ENCODE results near the gene CBLB.

- TF ChIP-seq KLF1 (tag by site-specific recombination; IDR thresholded peaks at IDR 0.05) (no peak), ZNF274 (IDR thresholded peaks at IDR 0.05; ENCODE audit: low read length) (no peak), ZNF274 (tag by site-specific recombination; IDR thresholded peaks at IDR 0.05; ENCODE audit: borderline replicate concordance) (no peak), ZNF341 (tag by site-specific recombination; IDR thresholded peaks at IDR 0.05; ENCODE audit: low read depth) (no peak)
- TF ChIP-seq, protein P1, sequence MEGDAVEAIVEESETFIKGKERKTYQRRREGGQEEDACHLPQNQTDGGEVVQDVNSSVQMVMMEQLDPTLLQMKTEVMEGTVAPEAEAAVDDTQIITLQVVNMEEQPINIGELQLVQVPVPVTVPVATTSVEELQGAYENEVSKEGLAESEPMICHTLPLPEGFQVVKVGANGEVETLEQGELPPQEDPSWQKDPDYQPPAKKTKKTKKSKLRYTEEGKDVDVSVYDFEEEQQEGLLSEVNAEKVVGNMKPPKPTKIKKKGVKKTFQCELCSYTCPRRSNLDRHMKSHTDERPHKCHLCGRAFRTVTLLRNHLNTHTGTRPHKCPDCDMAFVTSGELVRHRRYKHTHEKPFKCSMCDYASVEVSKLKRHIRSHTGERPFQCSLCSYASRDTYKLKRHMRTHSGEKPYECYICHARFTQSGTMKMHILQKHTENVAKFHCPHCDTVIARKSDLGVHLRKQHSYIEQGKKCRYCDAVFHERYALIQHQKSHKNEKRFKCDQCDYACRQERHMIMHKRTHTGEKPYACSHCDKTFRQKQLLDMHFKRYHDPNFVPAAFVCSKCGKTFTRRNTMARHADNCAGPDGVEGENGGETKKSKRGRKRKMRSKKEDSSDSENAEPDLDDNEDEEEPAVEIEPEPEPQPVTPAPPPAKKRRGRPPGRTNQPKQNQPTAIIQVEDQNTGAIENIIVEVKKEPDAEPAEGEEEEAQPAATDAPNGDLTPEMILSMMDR (tag by site-specific recombination; IDR thresholded peaks at IDR 0.05), result no peak
Observed at GRCh38 chr3:105676621-105677300, 192.1 kb downstream of the CBLB start.

Measured in HEK293 (cell line).